PC-3 (cell line): ENCODE results near the gene MTMR8. TPM values are rescaled to one million over a fixed set of nuclear protein-coding genes. Genes with fewer than 3 reads are reported as not detected.

Source experiments
- ATAC-seq: fragments of 200-7000 bp; cut with Tn5 transposase; 2 replicates; pipeline ENCODE4 v1.9.1; 2020; ENCODE audit warnings: mild to moderate bottlenecking, moderate library complexity
- BruUV-seq: library from RNA; stranded (reverse); fragments of 400-500 nt; replicated peaks from 2 replicates; lab custom pipeline; 2021; lab: Mats Ljungman, UMichigan
- CTCF ChIA-PET: fragments of 300-600 bp; sonication (Branson Sonifier 250); formaldehyde crosslinking; loops from one replicate; lab custom pipeline; 2022; ENCODE audit warnings: antibody characterized with exemption; lab: Charles Lee
- POLR2A ChIA-PET: fragments of 300-600 bp; sonication (Branson Sonifier 250); formaldehyde crosslinking; loops from one replicate; lab custom pipeline; 2022; ENCODE audit warnings: antibody characterized with exemption; ENCODE audit not compliant: unreplicated experiment; lab: Charles Lee
- DNase-seq: peaks from one replicate; pipeline ENCODE4 v3.0.0-alpha.2; 2015
- H2AFZ ChIP-seq: fragments of 300-600 bp; sonication (generic); 2 replicates; pipeline ENCODE4 v1.6.0; 2016; ENCODE audit warnings: antibody characterized with exemption, low read length
- H3F3A ChIP-seq: fragments of 300-600 bp; sonication (generic); one replicate; pipeline ENCODE4 v1.6.0; 2017; ENCODE audit warnings: antibody characterized with exemption, low read length, control low read depth, mild to moderate bottlenecking; ENCODE audit not compliant: unreplicated experiment
- H3K27ac ChIP-seq: fragments of 300-600 bp; sonication (generic); 2 replicates; pipeline ENCODE4 v1.5.1; 2016; ENCODE audit warnings: mild to moderate bottlenecking, low read length
- H3K27me3 ChIP-seq: fragments of 300-600 bp; sonication (generic); 2 replicates; pipeline ENCODE4 v1.6.1; 2016; ENCODE audit warnings: low read length, mixed read lengths
- H3K36me3 ChIP-seq: fragments of 300-600 bp; sonication (generic); 2 replicates; pipeline ENCODE4 v1.6.1; 2016; ENCODE audit warnings: low read depth, mixed run types, low read length, mixed read lengths
- H3K4me1 ChIP-seq: fragments of 300-600 bp; sonication (generic); 2 replicates; pipeline ENCODE4 v1.5.1; 2016; ENCODE audit warnings: low read length; ENCODE audit not compliant: insufficient read depth
- H3K4me2 ChIP-seq: fragments of 300-600 bp; sonication (generic); 2 replicates; pipeline ENCODE4 v1.6.0; 2016; ENCODE audit warnings: low read length
- H3K4me3 ChIP-seq: fragments of 300-600 bp; sonication (generic); 2 replicates; pipeline ENCODE4 v1.5.1; 2016; ENCODE audit warnings: mild to moderate bottlenecking, low read length, mixed read lengths
- H3K79me2 ChIP-seq: fragments of 300-600 bp; sonication (generic); 2 replicates; pipeline ENCODE4 v1.6.1; 2017; ENCODE audit warnings: low read length, mixed read lengths
- H3K9ac ChIP-seq: fragments of 300-600 bp; sonication (generic); 2 replicates; pipeline ENCODE4 v1.6.0; 2016; ENCODE audit warnings: mild to moderate bottlenecking, low read length
- H3K9me2 ChIP-seq: fragments of 300-600 bp; sonication (generic); replicated peaks from 2 replicates; pipeline ENCODE4 v1.6.1; 2016; ENCODE audit warnings: mixed run types, low read length, mixed read lengths
- H3K9me3 ChIP-seq: fragments of 300-600 bp; sonication (generic); 2 replicates; pipeline ENCODE4 v1.6.1; 2016; ENCODE audit warnings: low read length, mixed read lengths
- H4K20me1 ChIP-seq: fragments of 300-600 bp; sonication (generic); 2 replicates; pipeline ENCODE4 v1.6.1; 2016; ENCODE audit warnings: low read length, mixed read lengths
- EZH2 ChIP-seq: fragments of 300-600 bp; sonication (generic); IDR thresholded peaks from one replicate; pipeline ENCODE4 v1.6.1; 2017; ENCODE audit warnings: antibody characterized with exemption, mild to moderate bottlenecking, low read length; ENCODE audit not compliant: unreplicated experiment
- EZH2phosphoT487 ChIP-seq: fragments of 300-600 bp; sonication (generic); IDR thresholded peaks from 2 replicates; pipeline ENCODE4 v1.6.1; 2018; ENCODE audit warnings: mild to moderate bottlenecking, antibody characterized with exemption, low read length, borderline replicate concordance
- intact Hi-C: fragments of 100-400 bp; cut with micrococcal nuclease; formaldehyde crosslinking; loops from 2 replicates; pipeline ENCODE4 v1.9.0; 2023
- total RNA-seq: library from RNA; depleted of rRNA; stranded (reverse); fragments of >200 nt; gene quantifications from 2 replicates; pipeline ENCODE4 v1.2.3, GENCODE V29; 2014
- TF ChIP-seq, protein P1 (sequence below): fragments of 300-600 bp; sonication (generic); conservative IDR thresholded peaks from 2 replicates; pipeline ENCODE4 v1.5.1; 2017; ENCODE audit warnings: antibody characterized with exemption, low read depth, mild to moderate bottlenecking, low read length

The MTMR8 gene
- total RNA-seq, 1 experiment from 2014 or later: 0.87 TPM

DNA sequence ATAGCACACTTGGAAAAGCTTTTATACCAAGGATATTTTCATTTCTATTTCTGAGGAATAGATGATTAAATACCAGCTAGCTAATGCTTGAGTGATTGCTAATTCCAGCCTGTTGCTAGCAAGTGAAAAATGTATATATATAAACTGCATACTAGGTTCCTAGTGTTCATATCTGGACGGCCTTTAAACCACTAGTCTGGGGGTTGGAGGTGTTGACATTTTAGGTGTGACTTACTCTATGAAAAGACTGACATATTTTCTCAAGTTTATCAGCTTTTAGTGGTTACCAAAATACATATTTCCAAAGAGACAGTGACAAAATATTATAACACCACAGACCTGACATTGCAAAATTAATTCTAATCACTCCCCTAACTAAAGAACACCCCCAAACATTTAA, 44.7 kb downstream of the MTMR8 start:
- no peaks in the 10 kb centered on the region for H3F3A ChIP-seq
- ChIA-PET CTCF (no interaction called here), POLR2A (no interaction called here)
- no peaks in the 10 kb centered on the region for H3K36me3 ChIP-seq
- H3K4me1 ChIP-seq: no peaks in the 10 kb centered on the region
- no peaks in the 10 kb centered on the region for H3K9me3 ChIP-seq
- H3K9me2 ChIP-seq: no peaks in the 10 kb centered on the region
- H4K20me1 ChIP-seq: no peaks in the 10 kb centered on the region
- no peaks in the 10 kb centered on the region for H3K27me3 ChIP-seq
- intact Hi-C loops: no loop called here
- H3K79me2 ChIP-seq: no peaks in the 10 kb centered on the region
- H3K9ac ChIP-seq: no peak overlapping the region
- DNase-seq (no peak), ATAC-seq (no peak)
- BruUV-seq: no TSS peak
- no peak overlapping the region for H3K4me3 ChIP-seq
- H3K27ac ChIP-seq: no peak overlapping the region
- TF ChIP-seq, protein P1, sequence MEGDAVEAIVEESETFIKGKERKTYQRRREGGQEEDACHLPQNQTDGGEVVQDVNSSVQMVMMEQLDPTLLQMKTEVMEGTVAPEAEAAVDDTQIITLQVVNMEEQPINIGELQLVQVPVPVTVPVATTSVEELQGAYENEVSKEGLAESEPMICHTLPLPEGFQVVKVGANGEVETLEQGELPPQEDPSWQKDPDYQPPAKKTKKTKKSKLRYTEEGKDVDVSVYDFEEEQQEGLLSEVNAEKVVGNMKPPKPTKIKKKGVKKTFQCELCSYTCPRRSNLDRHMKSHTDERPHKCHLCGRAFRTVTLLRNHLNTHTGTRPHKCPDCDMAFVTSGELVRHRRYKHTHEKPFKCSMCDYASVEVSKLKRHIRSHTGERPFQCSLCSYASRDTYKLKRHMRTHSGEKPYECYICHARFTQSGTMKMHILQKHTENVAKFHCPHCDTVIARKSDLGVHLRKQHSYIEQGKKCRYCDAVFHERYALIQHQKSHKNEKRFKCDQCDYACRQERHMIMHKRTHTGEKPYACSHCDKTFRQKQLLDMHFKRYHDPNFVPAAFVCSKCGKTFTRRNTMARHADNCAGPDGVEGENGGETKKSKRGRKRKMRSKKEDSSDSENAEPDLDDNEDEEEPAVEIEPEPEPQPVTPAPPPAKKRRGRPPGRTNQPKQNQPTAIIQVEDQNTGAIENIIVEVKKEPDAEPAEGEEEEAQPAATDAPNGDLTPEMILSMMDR: no peak
- TF ChIP-seq EZH2phosphoT487 (no peak), EZH2 (no peak)
- H3K4me2 ChIP-seq: no peak overlapping the region
- no peak overlapping the region for H2AFZ ChIP-seq

DNA sequence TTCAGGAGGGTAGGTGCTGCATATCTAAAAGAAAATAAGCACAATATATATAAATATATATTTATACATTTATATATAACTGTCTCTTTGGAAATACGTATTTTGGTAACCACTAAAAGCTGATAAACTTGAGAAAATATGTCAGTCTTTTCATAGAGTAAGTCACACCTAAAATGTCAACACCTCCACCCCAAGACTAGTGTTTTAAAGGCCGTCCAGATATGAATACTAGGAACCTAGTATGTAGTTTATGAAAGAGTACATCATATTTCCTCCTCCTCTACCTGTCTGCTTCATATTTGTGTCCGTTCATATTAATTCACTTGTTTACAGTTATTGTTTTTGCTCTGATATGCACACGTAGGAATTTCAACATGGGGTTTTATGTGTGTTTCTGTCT, 45.2 kb downstream of the MTMR8 start:
- ChIA-PET POLR2A (no interaction called here), CTCF (no interaction called here)
- no peak overlapping the region for H3K9ac ChIP-seq
- TF ChIP-seq EZH2 (no peak), EZH2phosphoT487 (no peak)
- TF ChIP-seq, protein P1: no peak
- no peaks in the 10 kb centered on the region for H3K27me3 ChIP-seq
- H3K79me2 ChIP-seq: no peaks in the 10 kb centered on the region
- H3F3A ChIP-seq: no peaks in the 10 kb centered on the region
- no peaks in the 10 kb centered on the region for H3K36me3 ChIP-seq
- no peaks in the 10 kb centered on the region for H4K20me1 ChIP-seq
- intact Hi-C loops: no loop called here
- ATAC-seq (no peak), DNase-seq (no peak)
- H3K9me3 ChIP-seq: no peaks in the 10 kb centered on the region
- H3K4me3 ChIP-seq: no peak overlapping the region
- no peak overlapping the region for H3K27ac ChIP-seq
- no TSS peak for BruUV-seq
- no peak overlapping the region for H2AFZ ChIP-seq
- H3K4me2 ChIP-seq: no peak overlapping the region
- H3K4me1 ChIP-seq: no peaks in the 10 kb centered on the region
- H3K9me2 ChIP-seq: no peaks in the 10 kb centered on the region

DNA sequence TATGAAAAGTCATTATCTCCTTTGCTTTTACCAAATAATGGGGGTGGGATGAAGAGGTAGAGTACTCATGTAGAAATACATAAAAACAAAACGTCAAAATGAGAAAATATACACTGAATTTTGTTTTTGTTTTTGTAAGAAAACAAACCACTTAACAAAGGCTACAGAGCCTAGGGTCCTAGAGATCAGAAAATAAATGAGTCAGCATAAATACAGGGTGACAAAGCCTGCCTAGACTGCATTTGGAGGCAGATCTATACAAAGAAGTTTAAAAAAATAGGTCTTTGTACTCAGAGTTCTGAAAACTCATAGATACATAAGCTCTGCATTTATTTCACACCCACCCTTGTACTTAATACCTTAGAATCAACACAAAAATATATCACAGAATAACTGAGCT, 52.4 kb downstream of the MTMR8 start:
- Histone ChIP-seq H3K9me2 (no peaks in the 10 kb centered on the region), H3F3A (no peaks in the 10 kb centered on the region), H3K4me2 (no peak overlapping the region), H3K9ac (no peak overlapping the region), H3K27ac (no peak overlapping the region), H3K4me3 (no peak overlapping the region), H3K27me3 (no peaks in the 10 kb centered on the region), H3K36me3 (no peaks in the 10 kb centered on the region), H2AFZ (no peak overlapping the region), H4K20me1 (no peaks in the 10 kb centered on the region), H3K79me2 (no peaks in the 10 kb centered on the region), H3K9me3 (no peaks in the 10 kb centered on the region), H3K4me1 (no peaks in the 10 kb centered on the region)
- DNase-seq: no peak
- TF ChIP-seq EZH2phosphoT487: no peak
- no peak for TF ChIP-seq EZH2
- TF ChIP-seq, protein P1: no peak
- POLR2A ChIA-PET: no interaction called here
- no TSS peak for BruUV-seq
- ATAC-seq: no peak
- intact Hi-C loops: no loop called here
- CTCF ChIA-PET: no interaction called here
